Activated CD8-positive, alpha-beta memory T cell treated with anti-CD3 and anti-CD28 coated beads, Interleukin-2, amount 50 U/mL, for 48 hours (primary cell): ENCODE results near the gene OLIG1.

Source experiments
- DNase-seq: peaks from one replicate; pipeline ENCODE4 v3.0.0-alpha.2; 2020

OLIG1 gene

DNA sequence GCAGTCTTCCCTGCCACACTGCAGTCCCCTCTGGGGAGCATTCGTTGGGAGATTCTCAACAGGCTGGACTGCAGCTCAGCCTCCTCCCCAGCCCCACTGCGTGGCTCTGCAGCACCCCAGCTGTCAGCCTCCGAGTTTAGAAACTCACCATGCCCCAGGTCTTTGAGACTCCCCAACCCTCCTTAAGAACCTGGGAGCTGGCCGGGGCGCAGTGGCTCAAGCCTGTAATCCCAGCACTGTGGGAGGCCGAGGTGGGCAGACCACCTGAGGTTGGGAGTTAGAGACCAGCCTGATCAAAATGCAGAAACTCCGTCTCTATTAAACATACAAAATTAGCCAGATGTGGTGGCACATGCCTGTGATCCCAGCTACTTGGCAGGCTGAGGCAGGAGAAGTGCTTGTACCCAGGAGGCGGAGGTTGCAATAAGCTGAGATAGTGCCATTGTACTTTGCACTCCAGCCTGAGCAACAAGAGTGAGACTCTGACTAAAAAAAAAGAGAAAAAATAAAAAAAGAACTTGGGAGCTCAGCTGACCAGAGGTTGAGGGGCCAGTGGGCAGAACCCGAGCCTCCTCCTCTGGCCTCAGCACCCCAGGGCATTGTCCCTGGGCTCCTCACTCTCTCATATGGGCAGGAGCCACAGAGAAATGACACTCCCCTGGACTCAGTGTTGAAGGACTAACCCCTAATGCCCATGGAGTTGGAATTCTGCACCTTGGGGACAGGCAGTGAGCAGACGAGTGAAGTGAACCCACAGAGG lies 38.6 kb upstream of the OLIG1 start:
- DNase-seq, result no peak

DNA sequence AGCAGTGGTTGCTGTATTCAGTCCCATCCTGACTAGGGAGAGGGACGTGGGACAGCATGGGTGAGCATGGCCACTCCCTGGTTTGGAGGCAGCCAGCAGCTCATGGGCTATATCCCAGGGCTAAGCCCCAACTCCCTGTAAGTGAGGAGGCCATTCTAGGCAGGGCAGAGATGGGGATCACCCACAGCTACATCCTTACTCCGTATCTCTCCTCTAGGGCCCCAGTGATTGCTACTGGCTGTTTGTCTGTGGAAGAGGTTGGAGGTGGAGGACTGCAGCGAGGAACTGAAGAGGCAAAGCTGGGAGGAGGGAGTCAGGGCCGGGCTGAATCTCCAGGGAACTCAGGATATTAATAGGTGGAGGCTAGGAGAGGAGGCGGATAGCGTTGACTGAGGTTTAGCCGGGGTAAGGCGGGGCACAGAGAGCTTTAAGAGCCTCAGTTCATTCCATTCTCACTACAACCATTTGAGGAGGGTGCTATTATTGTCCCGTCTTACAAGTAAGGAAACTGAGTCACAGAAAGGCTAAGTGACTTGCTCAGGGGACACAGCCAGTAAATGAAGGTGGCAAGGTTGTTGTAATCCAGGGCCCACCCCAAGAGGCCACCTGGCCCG lies 37.4 kb upstream of the OLIG1 start:
- DNase-seq, result no peak

DNA sequence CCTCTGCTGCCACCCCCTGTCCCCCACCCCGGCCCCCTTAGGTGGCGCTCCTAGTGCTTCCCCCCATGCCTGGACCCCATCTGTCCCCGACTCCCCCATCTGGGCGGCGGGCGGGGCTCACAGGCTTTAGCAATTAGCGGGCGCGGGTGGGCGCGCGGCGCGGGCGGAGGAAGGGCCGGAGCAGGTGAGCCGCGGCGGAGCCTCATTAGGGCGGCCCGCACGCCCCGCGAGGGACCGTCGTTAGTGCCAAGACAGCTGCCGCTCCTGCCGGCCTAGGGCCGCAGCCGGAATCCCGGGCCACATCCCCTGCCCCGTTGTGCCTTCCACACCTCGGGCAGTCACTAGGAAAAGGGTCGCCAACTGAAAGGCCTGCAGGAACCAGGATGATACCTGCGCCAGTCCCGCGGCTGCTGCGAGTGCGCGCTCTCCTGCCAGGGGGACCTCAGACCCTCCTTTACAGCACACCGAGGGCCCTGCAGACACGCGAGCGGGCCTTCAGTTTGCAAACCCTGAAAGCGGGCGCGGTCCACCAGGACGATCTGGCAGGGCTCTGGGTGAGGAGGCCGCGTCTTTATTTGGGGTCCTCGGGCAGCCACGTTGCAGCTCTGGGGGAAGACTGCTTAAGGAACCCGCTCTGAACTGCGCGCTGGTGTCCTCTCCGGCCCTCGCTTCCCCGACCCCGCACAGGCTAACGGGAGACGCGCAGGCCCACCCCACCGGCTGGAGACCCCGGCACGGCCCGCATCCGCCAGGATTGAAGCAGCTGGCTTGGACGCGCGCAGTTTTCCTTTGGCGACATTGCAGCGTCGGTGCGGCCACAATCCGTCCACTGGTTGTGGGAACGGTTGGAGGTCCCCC lies 36.6 kb upstream of the OLIG1 start:
- no peak for DNase-seq

DNA sequence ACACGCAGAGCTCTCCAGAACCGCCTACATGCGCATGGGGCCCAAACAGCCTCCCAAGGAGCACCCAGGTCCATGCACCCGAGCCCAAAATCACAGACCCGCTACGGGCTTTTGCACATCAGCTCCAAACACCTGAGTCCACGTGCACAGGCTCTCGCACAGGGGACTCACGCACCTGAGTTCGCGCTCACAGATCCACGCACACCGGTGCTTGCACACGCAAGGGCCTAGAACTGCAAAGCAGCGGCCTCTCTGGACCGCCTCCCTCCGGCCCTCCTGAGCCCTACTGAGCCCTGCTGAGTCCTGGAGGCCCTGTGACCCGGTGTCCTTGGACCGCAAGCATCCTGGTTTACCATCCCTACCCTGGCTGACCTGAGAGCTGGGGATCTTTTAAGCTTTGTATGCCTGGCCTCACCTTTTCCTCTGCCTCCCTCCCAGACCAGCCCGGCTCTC lies 36.0 kb upstream of the OLIG1 start:
- DNase-seq, result no peak

DNA sequence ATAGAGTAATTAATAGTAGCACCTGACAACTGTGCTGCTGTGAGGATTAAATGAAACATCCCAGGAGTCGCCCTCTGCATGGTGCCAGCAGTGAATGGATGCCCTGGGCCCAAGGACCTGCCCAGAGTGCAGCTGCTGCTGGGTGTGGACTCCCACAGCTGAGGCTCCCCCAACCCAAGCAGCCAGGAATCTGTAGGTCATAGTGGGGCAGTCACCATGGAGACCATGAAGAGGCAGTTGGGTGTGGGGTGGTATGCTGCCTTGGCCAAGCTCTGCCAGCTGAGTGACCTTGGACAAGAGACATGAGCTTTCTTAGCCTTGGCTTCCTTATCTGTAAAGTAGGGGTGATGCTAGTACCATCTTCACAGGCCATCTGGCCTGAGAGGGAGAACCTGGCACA lies 34.8 kb upstream of the OLIG1 start:
- no peak for DNase-seq

DNA sequence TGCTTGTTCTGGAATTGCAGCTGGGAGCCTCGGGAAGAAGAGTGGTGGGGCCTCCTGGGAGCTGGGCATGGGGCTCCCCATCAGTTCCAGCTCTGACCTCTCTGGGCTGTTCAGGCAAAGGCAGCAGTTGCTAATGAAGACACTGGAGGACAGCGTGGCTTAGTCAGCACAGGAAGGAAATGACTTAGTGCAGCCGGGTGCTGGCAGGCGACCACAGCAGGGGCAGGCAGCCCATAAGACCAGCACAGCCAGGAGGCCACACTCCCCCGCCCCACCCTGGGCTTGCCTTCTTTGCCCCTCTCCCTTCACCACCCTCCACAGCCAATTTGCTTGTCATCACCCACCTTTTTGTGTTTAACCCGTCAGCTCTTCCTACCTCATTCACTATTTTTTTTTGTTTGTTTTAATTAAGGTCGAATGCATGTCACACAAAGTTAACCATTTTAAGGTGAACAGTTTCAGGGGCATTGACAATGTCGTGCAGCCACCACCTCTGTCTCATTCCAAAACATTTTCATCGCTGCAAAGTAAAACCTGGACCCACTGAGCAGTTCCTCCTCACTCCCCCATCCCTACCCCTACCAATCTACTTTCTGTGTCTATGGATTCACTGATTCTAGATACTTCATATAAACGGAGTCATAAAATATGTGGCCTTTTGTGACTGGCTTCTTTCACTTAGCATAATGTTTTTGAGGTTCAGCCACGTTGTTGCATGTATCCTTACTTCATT lies 33.3 kb upstream of the OLIG1 start:
- DNase-seq, result no peak

DNA sequence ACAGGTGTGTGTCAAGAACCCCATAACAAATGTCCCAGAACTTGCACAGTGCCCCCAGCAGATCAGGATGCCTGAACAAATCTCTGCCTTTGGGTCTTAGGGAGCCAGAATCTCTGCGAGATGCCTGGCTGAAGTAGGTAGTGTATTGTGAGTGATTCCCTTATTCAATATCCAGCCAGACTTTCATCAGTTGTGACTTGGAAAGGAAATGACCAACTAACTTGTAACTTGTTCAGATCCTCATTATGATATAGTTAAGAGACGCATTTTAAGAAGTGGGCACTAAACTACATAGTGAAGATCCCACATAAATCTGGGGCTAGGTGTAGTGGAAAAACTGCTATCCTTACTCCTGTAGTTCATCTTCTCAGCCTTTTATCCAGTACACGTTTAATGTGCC lies 32.4 kb upstream of the OLIG1 start:
- DNase-seq, result no peak

DNA sequence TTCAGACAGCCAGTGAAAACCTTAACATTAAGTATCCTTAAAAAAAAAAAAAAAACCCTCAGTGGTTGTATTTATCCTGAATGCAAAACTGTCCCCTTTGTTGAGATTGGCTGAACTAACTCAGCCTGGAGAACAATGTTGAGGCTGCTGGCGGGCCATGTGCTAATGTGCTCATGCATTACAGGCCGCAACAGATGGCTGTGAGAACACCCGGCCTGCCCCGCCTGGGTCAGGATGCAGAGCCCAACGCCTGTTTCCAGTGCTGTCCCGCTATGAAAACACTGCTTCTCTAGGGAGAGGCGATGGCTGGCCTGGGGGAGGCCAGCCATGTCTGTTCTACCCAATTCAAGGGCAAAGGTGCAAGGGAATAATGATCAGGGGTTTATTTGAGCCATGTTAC lies 30.4 kb upstream of the OLIG1 start:
- no peak for DNase-seq

DNA sequence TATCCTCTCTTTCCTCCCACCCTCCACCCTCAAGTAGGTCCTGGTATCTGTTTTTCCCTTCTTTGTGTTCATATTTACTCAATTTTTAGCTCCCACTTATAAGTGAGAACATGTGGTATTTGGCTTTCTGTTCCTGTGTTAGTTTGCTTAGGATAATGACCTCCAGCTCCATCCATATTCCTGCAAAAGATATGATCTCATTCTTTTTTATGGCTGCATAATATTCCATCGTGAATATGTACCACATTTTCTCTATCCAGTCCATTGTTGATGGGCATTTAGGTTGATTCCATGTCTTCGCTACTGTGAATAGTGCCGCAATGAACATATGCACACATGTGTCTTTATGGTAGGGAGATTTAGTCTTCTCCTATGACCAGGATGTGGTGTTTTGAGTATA lies 29.7 kb upstream of the OLIG1 start:
- no peak for DNase-seq

DNA sequence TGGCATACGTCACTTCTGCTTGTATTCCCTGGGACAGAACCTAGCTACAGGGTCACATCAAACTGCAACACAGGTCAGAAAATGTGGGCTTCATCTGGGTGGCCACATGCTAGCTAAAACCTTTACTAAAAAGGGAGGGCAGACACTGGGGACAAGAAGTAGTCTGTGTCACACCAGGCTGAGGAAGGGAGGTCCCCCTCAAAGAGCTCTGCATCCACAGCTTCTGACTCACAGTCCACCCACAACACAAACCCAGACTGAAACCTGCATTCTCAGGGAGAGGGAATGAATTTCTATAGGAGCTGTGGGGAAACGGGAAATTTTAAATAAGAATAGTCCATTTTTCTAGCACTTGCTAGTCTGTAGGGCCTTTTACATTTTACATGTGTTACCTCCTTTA lies 28.0 kb upstream of the OLIG1 start:
- no peak for DNase-seq

DNA sequence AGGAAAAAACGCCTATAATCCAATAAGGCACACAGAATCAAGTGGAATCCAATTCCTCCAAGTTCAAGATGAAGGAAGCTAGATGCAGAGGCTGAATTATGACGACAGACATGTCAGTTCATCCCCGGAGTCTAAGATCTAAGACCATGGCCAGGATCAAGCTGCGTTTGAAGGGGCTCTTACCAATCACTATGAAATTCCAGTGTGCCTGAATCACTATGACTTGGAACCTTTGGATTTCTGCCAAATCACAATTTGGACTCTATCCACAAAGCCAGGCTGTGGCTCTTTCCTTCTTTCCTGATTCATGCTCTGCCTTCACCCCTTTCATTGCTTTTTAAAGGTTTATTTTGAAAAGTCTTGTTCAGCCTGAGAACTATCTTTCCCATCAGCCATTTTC lies 27.1 kb upstream of the OLIG1 start:
- DNase-seq, result no peak

DNA sequence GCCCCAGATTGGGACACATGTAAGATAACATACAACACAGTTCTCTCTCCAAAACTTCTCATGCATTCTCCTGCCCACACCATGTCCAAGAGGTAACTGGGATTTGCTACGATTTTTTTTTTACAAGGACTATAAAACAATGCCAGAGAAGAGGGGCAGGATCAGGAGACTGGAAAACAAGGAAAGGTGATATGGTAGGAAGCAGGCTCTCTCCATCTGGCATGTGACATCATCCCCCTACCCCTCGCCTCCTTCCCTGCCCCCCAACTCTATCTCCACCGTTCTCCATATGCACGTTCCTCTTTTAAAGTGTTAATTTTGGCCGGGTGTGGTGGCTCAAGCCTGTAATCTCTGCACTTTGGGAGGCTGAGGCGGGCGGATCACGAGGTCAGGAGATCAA lies 23.5 kb upstream of the OLIG1 start:
- DNase-seq, result no peak

DNA sequence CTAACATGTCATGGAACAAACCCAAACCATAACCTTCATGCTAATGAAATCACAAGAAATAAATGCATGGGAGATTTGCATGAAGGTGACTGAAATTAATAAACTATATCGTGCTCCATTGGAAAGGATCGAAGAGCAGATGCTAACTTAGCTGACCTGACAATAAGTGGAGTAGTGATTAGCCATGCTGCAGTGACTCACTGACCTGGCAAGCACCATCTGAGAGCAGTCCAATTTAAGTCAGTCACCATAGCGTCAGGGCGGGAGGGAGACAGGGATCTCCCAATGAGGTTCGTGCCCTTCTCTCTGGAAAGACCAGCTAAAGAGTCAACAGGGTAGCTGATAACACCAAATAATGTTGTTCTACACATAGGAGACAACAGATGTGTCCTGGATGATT lies 22.7 kb upstream of the OLIG1 start:
- no peak for DNase-seq

DNA sequence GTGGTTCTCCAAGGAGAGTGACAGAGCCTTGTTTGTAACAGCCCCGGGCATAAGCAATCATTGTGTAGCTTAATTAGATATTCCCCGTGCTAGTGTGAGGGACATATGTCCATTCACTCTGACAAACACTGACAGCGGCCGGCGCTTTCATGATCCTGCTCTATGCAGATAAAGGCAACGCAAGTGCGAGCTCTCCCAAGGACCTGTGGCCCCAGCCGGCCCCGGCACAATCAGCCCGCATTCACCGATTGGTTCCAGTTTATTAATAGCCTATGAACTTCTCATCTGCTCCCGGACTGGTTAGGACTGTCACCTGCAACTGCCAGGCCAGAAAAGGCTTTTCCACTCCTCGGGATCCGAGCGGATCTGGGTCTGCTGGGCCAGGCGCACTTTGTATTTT lies 18.0 kb upstream of the OLIG1 start:
- no peak for DNase-seq

DNA sequence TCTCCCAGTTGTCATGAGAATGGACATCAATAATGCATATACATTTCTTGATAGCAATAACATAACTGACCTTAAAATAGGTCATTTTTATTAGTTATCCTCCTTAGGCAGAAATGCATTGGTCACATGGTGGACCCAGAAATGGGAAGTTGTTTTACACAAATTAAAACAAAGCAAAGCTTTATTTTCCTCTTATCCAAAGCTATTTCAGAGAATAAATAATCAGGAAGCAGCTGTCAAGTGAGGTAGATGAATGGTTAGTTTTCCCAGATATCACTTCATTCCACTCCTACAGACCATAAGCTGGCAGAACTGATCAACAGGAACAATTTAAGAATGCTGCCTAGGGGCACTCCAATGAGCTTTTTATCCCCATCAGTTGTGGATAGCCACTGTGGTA lies 16.0 kb upstream of the OLIG1 start:
- DNase-seq, result no peak

DNA sequence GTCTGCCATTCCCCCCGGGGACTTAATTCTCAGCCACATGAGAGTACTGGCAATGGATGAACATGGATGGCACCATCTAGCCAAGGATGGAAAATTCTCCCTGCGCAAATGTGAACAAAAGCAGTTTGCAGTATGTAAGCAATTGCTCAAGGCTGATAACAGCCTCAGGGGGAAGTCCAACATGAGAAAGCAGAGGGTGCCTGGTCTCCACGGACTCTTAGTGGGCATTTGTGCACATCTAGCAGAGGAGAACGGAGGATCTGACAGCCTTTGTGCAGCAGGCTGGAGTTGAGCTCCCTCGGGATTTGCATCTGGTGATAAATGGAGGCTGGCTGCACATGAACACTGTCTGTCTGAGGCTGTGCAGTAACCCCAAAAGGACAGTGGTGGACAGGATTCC lies 13.9 kb upstream of the OLIG1 start:
- no peak for DNase-seq

DNA sequence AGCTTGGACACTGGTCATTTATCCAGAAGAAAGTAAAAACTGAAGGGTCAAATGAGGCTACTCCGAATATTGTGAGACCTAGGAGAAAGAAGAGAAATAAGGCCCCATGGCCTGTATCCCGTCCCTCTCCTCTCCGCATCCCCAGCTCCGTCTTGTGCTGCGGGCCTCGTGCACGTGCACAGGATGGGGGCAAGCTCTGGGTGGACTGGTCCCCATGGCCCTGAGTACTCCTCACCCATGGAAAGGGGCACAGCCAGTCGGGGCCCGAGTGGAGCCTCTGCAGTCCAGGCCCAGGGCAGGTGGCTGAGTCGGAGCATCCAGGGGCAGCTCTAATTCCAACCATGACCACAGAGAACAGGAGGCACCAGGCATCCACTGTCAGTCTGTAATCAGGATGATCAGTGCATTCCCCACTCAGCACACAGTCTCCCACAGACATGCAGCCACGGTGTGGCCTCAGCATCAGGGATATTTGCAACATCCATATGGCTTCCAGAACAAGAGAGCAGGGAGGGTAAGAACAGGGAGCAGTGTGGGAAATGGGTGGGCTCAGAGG lies 12.5 kb upstream of the OLIG1 start:
- no peak for DNase-seq

DNA sequence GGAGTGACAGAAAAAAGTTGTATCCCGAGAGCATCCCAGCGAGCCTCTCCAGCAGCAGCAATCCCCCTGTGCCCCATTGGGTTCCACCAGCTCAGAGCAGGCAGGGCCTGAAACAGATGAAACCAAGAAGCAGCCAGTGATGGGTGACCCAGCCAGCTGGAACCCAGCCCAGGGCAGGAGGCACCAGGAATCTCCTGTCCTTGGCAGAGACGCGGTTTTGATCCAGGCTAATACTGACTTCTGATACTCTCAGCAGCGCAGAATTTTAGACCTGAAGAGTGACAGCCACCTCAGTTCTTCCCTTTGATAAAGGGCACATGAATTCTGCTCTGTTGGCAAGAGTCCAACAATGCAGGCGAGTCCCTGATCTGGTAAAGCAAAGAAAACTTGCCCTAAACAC lies 11.4 kb upstream of the OLIG1 start:
- no peak for DNase-seq

DNA sequence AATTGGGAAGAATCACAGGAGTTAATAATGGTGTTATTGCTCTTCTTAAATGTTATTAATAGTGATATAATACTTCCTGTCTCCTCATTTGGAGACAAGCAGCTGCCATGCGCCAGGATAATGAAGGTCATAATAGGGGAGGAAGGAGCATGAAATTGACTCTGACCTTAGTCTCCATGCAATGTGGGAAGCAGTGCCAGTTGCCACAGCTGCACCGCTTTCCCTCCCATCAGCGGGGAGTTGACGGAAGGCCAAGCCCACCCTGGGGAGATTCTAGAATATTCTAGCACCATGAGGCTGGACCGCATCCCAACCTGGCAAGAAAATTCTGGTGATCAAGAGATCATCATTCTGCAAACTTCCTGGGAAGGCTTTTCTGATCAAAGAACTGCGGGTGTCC lies 11.0 kb upstream of the OLIG1 start:
- DNase-seq, result no peak

DNA sequence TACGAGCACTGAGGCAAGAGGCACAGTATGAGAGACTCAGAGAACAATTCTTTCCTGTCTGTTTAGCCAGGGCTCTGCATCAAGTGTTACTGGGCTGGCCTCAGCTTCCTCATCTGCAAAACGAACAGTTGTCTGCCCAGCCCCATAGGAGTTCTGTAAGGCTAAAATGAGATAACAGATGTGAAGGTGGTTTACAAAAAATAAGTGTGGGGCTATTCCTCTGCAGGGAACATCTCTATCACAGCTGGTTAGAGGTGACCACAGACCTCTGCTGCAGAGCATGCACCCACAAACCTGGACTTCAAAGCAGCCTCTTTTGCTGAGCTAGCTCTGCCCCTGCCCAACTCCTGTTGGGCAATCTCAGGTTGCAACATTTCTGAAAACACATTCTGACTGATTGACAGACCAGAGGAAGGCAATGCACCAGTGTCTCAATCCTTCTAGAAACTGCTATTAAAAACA lies 10.5 kb upstream of the OLIG1 start:
- DNase-seq, result no peak

DNA sequence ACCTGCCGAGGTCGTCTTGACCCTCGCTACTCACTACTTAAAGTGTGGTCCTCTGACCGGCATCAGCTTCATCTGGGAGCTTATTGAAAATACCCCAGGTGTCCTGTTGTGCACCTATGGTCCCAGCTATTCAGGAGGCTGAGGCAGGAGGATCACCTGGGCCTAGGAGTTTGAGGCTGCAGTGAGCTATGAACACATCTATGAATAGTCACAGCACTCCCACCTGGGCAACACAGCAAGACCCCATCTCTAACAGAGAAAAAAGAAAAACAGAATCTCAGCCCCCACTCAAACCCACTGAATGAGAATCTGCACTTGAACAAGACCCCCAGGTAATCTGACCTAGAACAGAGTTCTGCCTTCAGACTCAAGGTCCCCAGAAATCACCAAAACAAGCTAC lies 8.7 kb upstream of the OLIG1 start:
- DNase-seq, result no peak

DNA sequence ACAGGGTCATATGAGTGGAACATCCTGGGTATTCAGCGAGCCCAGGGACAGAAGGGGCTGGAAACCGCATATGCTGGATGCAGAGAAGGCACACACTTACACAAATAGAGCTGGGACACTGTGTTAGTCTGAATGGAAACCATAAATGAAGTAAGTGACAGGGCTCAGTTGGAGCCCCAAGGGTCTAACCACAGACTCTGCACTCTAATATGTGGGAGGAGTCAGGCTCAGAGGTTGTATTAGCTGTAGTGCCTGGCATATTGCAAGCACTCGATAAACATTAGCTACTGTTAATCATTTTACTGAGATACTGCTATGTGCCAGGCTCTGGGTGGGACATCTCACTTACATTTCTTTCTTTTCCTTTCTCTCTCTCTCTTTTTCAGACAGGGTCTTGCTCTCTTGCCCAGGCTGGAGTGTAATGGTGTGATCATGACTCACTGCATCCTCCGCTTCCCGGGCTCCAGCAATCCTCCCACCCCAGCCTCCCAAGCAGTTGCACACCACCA lies 6.5 kb upstream of the OLIG1 start:
- DNase-seq, result no peak
